AG04450 (cell line): ENCODE results near the gene CCDC121. TPM values are rescaled to one million over a fixed set of nuclear protein-coding genes. Genes with fewer than 3 reads are reported as not detected.

Experiments used
- CTCF ChIA-PET: fragments of 300-600, 350-600 bp; formaldehyde crosslinking; extraction: SDS; loops from one replicate; lab custom pipeline; 2022; ENCODE audit warnings: antibody characterized with exemption, inconsistent platforms; lab: Charles Lee
- POLR2A ChIA-PET: fragments of 350-600 bp; formaldehyde crosslinking; extraction: SDS; loops from one replicate; lab custom pipeline; 2021; ENCODE audit warnings: antibody characterized with exemption, inconsistent platforms; lab: Yijun Ruan, JAX
- DNase-seq: peaks from one replicate; pipeline ENCODE4 v3.0.0-alpha.2; 2011; ENCODE audit warnings: low read depth, low spot score
- H3K27ac ChIP-seq: one replicate; pipeline ENCODE4 v1.5.1; 2012; ENCODE audit warnings: low read depth, low read length, control low read depth
- H3K27me3 ChIP-seq: one replicate; pipeline ENCODE4 v1.6.0; 2012; ENCODE audit warnings: low read length; ENCODE audit not compliant: control insufficient read depth, insufficient read depth
- H3K4me3 ChIP-seq: 2 replicates; pipeline ENCODE4 v1.5.1; 2011; ENCODE audit warnings: mild to moderate bottlenecking, low read depth, low read length, control low read depth
- H3K9me3 ChIP-seq: 2 replicates; pipeline ENCODE4 v1.5.1; 2012; ENCODE audit warnings: low read length; ENCODE audit not compliant: control insufficient read depth, insufficient read depth
- polyA plus RNA-seq: library from polyadenylated mRNA; depleted of rRNA; stranded (reverse); fragments of >200 nt; gene quantifications from 2 replicates; pipeline ENCODE4 v1.2.3, GENCODE V29; 2011; rRNA removed
- small RNA-seq: library from RNA; depleted of rRNA; stranded (forward); fragments of <200 nt; gene quantifications from one replicate; pipeline ENCODE3, GENCODE V24; 2012; ENCODE audit warnings: low read depth; ENCODE audit not compliant: insufficient read length
- TF ChIP-seq, protein P1 (sequence below): IDR thresholded peaks from 2 replicates; pipeline ENCODE4 v1.5.1; 2011; ENCODE audit warnings: low read depth, low read length, control low read depth, inconsistent platforms

CCDC121 gene
- polyA plus RNA-seq, 1 experiment: 1.8 TPM

DNA sequence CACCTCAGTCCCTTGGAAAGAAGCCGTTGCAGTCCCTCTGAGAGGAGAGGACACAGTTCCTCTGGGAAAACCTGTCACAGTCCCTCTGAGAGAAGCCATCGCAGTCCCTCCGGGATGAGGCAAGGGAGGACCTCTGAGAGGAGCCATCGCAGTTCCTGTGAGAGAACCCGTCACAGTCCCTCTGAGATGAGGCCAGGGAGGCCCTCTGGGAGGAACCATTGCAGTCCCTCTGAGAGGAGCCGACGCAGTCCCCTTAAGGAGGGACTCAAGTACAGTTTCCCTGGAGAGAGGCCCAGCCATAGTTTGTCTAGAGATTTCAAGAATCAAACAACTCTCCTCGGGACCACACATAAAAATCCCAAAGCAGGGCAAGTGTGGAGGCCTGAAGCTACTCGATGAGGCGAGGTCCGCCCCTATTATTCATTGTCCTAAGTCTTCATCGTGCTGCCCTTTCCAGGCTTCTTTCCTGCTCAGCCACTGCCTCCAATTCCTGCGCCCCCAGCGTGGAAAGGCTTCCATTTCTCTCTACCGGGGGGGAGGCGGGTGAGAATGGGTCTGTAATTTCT is 46.6 kb downstream of the CCDC121 start:
- Histone ChIP-seq H3K9me3 (no peaks in the 10 kb centered on the region; the same call in none of the 2 replicates), H3K27ac (peak overlapping the region; percentile 60), H3K4me3 (peak overlapping the region; percentile 85), H3K27me3 (no peaks in the 10 kb centered on the region)
- POLR2A ChIA-PET: interaction anchor here (0.6 to 1.8 kb wide), 7 partner anchors 8 to 173 kb away, joined by 4 to 8 read pairs (median 4); partner anchors contain the start of genes CCDC121, GPN1, NRBP1 and PPM1G
- CTCF ChIA-PET: no interaction called here
- no peak for DNase-seq
- TF ChIP-seq, protein P1, sequence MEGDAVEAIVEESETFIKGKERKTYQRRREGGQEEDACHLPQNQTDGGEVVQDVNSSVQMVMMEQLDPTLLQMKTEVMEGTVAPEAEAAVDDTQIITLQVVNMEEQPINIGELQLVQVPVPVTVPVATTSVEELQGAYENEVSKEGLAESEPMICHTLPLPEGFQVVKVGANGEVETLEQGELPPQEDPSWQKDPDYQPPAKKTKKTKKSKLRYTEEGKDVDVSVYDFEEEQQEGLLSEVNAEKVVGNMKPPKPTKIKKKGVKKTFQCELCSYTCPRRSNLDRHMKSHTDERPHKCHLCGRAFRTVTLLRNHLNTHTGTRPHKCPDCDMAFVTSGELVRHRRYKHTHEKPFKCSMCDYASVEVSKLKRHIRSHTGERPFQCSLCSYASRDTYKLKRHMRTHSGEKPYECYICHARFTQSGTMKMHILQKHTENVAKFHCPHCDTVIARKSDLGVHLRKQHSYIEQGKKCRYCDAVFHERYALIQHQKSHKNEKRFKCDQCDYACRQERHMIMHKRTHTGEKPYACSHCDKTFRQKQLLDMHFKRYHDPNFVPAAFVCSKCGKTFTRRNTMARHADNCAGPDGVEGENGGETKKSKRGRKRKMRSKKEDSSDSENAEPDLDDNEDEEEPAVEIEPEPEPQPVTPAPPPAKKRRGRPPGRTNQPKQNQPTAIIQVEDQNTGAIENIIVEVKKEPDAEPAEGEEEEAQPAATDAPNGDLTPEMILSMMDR: no peak

DNA sequence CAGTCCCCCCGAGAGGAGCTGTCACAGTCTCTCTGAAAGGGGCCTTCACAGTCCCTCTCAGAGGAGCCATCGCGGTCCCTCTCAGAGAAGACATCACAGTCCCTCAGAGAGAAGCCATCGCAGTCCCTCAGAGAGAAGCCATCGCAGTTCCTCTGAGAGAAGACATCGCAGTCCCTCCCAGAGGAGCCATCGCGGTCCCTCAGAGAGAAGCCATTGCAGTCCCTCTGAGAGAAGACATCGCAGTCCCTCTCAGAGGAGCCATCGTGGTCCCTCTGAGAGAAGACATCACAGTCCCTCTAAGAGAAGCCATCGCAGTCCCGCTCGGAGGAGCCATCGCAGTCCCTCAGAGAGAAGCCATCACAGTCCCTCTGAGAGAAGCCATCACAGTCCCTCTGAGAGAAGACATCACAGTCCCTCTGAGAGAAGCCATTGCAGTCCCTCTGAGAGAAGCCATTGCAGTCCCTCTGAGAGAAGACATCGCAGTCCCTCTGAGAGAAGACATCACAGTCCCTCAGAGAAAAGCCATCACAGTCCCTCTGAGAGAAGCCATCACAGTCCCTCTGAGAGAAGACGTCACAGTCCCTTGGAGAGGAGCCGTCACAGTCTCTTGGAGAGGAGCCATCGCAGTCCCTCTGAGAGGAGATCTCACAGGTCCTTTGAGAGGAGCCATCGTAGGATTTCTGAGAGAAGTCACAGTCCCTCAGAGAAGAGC is 47.2 kb downstream of the CCDC121 start:
- Histone ChIP-seq H3K9me3 (no peaks in the 10 kb centered on the region; the same call in none of the 2 replicates), H3K27me3 (no peaks in the 10 kb centered on the region), H3K4me3 (no peak overlapping the region), H3K27ac (no peak overlapping the region)
- TF ChIP-seq, protein P1: no peak
- CTCF ChIA-PET: no interaction called here
- POLR2A ChIA-PET: interaction anchor here (1.2 kb wide), 1 partner anchor 10 kb away, joined by 4 read pairs; no protein-coding TSS in a partner anchor
- DNase-seq: no peak

Small RNA genes within 50 kb of the gene (small RNA-seq; reads per million reads assigned to genes)
- gene RF00340: not detected

Other genes starting within 250 kb of the CCDC121 start
- gene ZNF513, start 248.3 kb downstream of the CCDC121 start, polyA plus RNA-seq: 7.4 and 11.1 TPM in 2 replicates
- 48.6 and 49.5 TPM in 2 replicates for gene PPM1G, start 219.4 kb downstream of the CCDC121 start, polyA plus RNA-seq
- 181 and 182 TPM in 2 replicates for gene NRBP1, start 200.4 kb downstream of the CCDC121 start, polyA plus RNA-seq
- gene KRTCAP3, start 186.6 kb downstream of the CCDC121 start, polyA plus RNA-seq: 0.32 and 0.60 TPM in 2 replicates
- gene IFT172, start 139.3 kb downstream of the CCDC121 start, polyA plus RNA-seq: 20.4 and 24.8 TPM in 2 replicates
- 12.3 and 12.4 TPM in 2 replicates for gene FNDC4, start 133.8 kb downstream of the CCDC121 start, polyA plus RNA-seq
- 0.14 and 0.36 TPM in 2 replicates for gene GCKR, start 132.2 kb downstream of the CCDC121 start, polyA plus RNA-seq
- gene ZNF512, start 46.0 kb downstream of the CCDC121 start, polyA plus RNA-seq: 51.4 and 63.7 TPM in 2 replicates
- gene GPN1, start within 50 bp of the CCDC121 start, polyA plus RNA-seq: 63.9 and 73.6 TPM in 2 replicates
- gene SUPT7L, start 34.6 kb upstream of the CCDC121 start, polyA plus RNA-seq: 43.9 and 46.7 TPM in 2 replicates
- 12.5 and 15.5 TPM in 2 replicates for gene SLC4A1AP, start 34.9 kb upstream of the CCDC121 start, polyA plus RNA-seq
- gene MRPL33, start 142.7 kb upstream of the CCDC121 start, polyA plus RNA-seq: 97.7 and 137 TPM in 2 replicates